Measurements from ENCODE around the gene NTSR2.
"Not testable (repeated sequence)": the region's sequence is repeated elsewhere in the genome, so short reads cannot be mapped to it uniquely, and the experiment has no call there.

The NTSR2 gene

DNA sequence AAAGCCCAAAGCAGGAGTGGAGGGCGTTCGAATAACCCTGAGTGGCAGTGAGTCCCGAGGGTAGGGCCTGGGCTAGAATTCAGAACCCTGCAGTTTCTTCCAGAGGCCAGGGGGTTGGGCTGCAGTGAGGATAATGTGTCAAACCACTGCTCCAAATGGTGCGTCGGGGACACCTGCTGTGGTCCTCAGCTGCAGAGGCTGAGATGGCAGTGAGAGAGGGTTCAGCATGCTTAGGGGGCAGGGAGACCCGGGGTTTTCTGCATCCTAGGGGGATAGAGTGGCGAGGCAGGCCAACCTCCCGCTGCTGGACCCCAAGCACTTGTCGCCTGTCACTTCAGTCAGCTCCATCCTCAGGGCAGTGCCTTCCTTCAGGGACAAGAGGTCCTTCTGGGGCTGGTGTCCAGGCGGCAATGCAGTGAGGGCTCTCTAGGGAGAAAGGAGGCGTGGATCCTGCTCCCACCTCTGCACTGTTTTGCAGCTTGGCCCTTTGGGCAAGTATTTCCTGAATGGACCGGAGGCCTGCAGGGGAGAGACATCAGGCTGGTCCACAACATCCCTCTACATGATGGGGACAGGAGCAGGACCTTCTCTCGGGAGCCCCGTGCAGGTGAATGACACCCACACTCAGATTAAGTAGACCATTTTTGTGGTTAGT lies 8.4 kb upstream of the NTSR2 start:
- no peak for DNase-seq

DNA sequence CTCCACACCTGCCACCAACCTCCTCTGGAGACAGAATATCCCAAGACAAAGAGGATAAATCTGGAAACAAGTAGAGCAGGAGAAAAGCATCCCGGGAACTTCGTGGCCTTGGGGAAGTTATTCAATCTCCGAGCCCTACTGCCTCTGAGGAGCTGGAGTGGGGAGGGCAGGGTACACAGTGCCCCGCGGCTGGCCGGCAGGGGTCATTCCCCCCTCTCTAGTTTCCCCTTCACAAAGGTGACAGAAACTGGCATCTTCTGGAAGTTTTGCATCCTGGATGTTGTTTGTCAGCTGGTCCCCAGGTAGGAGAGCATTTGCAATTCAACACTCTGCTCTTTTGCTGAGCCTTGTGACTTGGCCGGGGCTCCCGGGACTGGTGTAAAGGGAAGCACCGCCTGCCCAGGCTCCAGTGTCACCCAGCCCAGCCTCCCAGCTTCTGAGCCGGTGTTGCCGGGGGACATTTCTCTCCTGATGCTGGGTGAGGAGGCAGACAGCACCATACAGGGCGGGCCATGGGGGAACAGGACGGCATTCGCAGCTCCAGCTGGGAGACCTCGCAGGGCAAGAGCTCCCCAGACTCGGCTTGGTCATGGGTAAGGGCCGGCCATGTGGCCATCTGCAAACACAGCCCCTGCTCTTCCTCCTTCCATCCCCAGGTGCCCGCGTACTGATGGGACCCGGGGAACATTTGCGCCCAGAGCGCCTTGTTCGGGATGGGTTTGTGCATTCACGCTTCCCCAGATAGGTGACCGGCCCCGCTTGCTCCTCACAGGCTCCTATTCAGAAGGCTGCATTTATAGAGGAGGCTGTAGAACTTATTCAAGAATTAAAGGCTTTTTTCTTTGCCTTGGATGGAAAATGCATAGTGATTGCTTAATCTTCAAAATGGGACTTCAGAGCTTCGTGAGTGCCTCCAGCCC lies 7.4 kb upstream of the NTSR2 start:
- DNase-seq, result no peak

DNA sequence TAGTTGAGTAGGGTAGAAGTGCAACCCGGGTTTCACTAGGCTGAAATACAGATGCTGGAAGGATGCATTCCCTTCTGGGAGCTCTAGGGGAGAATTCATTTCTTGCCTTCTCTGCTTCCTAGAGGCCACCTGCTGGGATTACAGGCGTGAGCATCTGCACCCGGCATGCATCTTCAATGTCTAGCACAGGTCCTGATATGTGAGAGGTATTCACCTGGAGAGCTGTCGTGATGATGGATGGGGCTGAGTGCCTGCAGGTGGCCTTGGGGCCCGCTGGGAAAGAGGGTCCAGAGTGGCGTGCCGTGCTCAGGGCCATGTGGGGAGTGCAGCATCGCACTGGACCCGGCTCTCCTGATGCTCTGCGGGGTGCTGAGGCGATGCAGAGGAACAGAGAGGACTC lies 6.6 kb upstream of the NTSR2 start:
- no peak for DNase-seq

DNA sequence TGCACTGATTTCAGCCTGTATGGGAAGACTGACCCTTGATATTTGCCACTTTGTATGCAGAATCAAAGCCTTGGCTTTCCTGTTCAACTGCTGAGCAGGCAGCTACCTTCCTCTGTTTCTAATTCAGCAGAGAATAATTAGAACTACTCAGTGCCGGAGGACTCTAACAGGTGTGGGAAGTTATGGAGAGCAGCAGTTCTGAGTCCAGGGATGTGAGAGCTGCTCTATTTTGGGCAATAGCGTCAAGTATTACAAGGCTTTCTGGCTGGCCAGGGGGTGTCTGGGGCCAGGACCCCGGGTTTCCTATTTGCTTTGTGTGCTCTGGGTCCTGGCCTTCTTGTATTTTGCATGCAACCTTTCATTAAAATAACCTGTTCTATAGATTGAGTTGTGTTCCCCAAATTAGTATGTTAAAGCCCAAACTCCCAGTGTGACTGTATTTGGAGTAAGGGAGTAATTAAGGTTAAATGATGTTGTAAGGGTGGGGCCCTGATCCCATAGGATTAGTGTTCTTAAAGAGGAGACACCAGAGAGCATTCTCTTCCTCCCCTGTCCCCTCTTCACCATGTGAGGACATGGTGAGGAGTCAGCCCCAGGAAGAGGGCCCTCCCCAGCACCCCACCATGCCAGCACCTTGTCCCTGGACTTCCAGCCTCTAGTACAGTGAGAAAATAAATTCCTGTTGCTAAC lies 5.6 kb upstream of the NTSR2 start:
- DNase-seq, result no peak

DNA sequence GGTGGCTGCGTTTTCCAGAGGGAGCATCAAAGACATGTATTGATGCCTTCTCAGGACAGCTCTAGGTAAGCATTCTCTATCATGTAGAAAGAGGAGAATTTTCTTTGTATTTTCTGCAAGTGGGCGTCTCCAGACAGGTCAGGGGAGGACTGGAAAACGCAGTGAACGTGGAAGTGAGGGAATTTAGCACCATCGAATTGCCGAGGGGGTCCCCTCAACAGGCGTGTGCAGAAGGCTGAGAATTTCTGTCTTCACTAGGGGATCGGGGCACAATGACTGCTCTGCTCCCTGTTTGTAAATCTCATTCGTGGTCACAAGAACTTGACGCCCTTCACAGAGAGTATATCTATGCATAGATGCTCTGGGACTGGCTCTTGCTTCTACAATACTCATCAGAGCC lies 5.0 kb upstream of the NTSR2 start:
- no peak for DNase-seq

DNA sequence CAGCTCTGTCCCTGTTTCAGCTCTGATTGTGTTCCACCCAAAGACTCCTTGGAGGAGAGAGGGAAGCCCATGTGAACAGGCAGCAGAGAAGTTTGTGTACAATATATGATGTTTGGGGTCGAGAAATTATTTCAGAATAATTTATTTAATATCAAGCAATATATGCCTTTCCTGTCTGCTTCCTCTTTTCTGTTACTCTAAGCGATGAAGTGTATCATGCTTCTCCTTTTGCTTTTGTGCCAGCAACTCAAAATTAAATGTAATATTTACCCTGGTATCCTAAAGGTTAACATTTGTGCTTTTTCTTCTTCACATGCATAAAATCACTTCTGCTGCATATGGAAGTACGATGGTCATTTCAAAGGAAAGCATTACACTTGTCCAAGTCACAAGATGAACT lies 2.4 kb upstream of the NTSR2 start:
- no peak for DNase-seq

DNA sequence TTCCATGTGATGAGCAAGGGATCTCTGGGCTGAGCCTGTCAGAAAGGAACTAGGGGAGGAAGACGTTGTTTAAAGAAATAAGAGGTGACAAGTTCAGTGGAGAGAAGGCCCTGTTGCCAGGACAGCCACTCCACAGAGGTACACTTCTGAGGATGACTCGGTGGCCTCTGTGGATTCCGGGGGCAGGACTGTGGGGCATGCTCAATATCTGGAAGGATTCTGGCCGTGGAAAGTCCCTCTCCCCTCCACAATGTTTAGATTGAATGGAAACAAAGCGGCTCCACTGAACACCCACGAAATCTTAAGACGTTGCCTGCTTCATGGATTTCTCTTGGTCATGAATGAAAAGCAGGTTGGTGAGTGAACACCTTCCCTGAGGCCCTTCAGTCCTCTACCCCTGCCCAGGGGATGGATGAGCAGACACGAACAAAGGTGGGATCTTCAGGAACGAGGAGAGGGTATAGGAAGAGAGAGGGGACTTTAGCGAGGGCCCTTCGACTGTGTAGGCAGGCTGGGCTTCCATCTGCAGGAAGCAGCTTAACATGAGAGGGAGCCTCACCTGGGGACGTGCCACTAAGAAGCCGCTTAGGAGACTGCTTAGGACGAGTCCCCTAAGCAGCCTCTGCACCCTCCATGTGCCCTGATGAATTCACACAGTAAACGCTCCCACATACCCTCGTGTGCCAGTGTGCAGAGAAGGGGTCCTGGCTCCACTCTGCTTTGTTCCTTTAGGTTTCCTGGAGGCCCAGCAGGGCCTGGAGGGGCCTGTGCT lies 1.9 kb downstream of the NTSR2 start:
- no peak for DNase-seq

DNA sequence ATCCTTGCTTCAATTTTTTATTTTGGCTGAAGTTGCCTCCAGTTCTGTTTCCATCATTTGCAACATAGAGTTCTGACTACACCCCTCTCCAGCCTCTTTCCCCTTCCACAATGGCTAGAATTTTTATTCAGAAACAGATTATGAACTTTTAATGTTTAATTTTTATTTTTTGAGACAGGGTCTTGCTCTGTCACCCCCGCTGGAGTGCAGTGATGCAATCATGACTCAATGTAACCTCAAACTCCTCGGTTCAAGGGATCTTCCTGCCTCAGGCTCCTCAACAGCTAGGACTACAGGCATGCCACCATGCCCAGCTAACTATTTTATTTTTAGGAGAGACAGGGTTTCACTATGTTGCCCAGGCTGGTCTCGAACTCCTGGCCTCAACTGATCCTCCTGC lies 2.8 kb downstream of the NTSR2 start:
- DNase-seq, result no peak

DNA sequence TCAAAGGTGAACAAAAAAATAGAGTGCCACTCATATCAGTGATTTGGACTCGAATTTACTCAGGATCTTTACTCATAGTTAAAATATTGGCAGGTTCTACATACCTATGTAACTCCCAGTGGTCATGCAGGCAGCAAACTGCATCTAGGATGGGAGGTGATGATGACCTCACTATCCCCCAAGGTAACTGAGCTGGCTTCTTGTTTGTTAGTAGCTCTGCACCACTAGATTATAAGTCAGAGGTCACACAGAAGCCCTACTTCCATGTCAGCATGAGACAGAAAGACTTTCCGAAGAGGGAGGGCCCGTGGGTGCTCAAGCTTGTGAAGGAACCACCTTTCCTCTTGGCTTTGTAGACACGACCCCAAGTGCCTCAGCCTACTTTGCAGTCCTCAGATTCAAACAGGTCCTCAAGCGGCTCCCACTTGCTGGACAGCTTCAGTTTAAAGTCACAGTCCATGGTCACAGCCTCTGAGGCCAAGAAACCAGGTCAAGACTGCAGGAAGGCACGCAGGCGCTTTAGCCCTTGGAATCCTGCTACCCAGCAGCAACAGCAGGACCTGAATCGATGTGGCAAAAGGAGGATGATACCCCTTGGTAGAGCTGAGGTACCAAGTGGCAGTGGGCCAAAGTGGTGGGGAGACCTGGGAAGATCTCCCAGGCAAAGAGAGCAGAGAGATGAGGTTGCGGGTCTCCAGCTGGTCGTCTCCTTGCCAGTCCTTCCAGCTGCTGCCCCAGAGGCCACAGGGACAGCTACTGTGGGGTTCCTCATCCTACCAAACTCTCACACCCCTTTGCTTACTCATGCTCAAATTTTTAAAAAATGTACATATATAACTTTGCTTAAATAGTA lies 4.3 kb downstream of the NTSR2 start:
- DNase-seq, result no peak

DNA sequence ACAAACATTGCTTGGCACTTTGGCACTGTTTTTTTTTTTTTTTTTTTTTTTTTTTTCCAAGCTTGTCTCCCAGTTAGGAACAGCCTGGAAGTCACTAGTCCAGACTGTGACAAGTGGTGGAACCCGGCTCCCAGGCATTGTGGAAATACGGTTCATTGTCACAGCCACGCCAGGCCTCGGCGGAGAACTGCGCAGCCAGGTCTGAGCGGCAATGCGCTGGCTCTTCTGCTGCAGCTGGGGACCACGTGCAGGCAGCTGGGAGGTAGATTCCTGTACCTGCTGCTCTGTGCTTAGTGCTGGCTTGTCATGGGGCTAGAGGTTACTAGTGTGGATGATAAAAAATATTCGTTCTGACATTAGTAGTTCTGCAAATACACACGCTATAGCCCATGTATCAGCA lies 5.0 kb downstream of the NTSR2 start:
- no peak for DNase-seq

DNA sequence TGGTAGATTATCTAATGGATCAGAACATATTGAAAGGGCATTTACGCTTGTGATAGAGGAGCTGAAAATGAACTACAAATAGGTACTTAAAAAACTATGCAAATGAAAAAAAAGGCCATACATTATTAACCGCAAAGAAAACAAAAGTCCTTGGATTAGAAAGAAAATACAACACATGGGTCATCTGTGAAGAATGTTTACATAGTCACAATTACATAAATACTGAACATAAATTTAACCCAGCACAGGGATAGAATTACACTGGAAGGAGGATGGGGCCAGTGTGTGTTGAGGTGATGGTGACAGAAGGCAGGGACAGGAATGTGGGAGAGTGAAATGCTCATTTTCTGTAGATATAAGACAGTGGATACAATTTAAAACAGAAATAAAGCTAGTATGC lies 6.6 kb downstream of the NTSR2 start:
- DNase-seq, result no peak

DNA sequence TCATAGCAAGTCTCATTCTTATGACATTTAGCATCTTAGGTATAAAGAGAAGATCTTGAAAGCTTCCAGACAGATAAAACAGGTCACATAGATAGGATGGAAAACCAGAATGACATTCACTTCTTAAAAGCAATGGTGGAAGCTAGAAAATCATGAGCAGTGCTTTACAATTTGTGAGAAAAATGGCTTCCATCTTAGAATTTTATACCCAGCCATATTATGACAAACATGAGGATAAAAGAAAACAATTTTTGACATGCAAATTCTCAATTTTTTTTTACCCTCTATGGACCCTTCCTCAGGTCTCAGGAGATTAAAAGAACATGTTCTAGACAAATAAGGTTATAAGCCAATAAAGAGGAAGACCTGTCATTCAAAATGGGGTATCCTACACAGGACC lies 7.1 kb downstream of the NTSR2 start:
- DNase-seq, result no peak

DNA sequence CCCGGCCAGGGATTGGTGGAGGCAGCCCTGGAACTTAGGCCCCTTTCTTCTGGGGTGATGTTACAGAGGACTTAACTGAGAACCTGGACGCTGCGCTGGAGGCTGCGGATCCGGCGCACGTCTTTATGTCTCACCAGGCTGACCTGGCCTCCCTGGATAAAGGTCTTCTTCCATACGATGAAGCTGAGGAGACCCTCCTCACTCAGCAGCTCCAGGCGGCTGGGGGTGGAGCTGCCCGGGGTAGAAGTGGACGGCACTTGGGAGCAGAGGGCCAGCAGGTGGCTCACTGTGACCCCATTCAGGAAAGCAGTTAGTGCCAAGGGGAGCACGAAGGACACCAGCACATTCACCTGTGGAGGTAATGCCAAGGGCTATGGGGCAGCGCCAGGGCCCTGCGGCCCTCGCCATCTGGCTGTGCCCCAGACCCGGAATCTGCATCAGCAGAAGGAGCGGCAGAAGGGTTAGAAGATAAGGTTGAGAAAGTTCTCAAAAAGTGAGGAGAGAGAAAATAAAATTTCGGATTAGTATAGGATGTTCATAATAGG lies 8.0 kb downstream of the NTSR2 start:
- DNase-seq, result no peak

DNA sequence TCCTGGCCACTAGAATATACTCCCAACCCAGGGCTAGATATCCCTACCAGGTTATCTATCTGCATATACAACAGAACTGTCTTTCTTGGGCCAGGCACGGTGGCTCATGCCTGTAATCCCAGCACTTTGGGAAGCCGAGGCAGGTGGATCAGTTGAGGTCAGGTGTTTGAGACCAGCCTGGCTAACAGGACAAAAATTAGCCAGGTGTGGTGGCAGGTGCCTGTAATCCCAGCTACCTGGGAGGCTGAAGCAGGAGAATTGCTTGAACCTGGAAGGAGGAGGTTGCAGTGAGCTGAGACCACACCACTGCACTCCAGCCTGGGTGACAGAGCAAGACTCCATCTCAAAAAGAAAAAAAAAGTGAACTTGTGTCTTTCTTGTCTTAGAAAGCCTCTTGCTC lies 9.6 kb downstream of the NTSR2 start:
- not testable (repeated sequence) for DNase-seq

DNA sequence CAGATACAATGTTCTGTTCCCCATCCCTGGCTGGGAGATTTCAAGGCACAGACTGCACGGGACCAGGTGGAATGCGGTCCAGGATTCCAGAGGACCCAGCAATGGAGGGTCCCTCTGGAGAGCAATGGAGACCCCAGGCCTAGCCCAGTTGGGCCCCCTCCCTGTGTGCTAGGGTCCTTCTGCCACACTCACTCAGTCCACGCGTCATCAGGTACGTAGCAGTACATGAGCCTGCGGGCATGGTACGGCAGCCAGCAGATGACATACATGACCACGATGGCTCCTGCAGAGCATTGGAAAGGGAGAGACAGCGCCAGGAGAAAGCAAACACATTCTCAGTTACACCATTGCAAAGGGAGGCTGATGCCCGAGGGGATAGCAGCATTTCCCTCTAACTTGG lies 10.1 kb downstream of the NTSR2 start:
- no peak for DNase-seq

DNA sequence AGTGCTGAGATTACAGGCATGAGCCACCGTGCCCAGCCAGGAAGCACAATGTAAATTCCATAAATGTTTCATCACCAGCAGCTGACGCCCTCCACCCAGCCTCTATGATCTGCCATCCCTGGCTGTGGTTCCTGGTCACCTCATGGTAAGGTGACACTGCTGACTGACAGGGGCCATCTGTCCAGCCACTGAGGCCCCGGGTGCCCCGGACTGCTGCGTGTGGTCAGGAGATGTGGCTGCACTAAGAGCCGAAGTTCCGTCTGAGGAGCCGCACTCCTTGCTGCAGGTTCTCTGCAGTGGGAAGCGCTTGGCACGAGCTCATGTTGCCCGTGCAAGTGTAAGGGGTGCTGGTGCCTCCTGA lies 10.9 kb downstream of the NTSR2 start:
- DNase-seq, result no peak

DNA sequence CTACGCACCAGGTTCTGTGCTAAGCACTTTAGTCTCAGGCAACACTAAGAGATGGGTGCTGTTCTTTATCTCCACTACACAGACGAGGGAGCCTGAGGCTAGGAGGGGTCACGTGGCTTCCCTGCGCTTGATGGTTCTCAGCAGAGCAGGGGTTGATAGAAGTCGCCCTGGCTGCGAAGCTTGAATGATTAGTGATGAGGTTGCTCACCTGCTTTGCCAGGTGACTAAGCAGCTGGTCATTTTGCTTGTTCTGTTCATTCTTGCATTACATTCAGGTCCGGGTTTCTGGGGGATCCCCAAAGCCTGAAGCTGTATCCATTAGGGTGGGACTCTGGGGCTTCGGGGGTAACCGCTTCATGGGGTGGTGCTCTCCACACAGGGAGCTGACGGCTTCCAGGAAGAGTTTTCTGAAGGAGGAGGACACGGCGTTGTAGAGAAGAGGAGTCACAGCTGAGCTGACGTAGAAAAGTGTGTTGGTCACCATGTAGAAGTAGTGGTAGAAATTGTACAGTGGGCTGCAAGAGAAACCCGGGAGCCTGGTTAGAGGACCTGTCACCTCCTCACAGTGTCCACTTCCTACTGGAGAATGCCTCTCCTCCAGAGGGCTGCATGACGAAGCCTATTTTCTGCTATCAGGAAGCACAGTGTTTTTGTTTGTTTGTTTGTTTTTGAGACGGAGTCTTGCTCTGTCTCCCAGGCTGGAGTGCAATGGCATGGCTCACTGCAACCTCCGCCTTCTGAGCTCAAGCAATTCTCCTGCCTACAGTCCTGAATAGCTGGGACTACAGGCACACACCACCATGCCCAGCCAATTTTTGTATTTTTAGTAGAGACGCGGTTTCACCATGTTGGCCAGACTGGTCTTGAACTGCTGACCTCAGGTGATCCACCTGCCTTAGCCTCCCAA lies 11.5 kb downstream of the NTSR2 start:
- no peak for DNase-seq

DNA sequence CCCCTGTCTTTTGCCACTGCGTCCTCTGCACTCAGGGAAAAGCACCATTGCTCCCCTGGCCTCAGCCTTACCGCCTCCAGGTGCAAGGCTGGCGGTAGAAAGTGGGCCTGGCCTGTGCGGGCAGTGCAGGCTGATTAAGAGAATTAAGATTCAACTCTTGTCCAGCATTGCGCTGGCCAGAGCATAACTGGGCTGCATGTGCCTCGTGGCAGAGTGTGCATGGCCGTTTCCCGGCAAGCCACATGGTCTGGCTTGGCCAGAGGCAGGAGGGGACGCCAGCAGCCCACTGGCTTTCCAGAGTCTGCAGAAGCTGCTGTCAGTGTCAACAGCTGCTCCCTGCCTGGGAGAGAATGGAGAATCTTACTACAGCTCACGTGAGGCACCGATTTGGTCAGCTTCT lies 12.3 kb downstream of the NTSR2 start:
- no peak for DNase-seq

DNA sequence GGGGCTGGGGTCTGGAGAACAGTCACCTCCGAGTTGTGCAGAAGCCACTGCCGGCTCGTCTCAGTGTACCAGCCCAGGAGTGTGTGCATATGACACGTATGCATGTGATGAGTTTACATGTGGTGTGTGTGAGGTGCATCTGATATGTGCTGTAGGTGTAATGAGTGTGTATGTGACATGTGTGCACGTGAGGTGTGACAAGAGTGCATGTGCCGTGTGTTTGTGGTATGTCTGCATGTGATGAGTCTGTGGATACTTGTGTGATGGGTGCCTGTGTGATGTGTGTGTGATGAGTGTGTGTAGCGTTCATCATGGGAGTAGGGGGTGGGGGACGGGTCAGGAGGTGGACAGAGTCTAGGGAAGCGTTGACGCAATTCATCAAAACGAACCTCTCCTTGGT lies 12.8 kb downstream of the NTSR2 start:
- DNase-seq, result no peak

DNA sequence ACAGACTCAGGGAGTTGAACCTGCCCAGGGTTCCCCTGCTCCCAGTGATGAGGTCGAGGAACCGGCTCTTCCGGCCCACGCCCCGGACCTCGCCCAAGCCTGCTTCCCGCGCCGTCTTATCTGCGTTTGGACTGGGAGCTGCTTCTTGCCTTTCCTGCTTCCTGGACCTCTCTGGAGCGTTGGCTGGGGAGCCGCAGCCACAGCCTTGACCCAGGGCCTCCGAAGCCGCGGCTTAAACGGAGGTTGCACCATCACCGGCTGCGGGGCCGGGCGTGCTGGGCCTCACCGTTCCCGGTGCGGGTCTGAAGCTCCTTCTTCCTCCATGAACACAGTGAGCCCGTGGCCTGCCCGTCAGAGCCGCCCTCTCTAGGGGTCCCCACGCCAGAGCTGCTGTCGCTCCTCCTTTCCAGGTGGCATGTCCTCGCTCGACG lies 13.3 kb downstream of the NTSR2 start:
- no peak for DNase-seq

DNA sequence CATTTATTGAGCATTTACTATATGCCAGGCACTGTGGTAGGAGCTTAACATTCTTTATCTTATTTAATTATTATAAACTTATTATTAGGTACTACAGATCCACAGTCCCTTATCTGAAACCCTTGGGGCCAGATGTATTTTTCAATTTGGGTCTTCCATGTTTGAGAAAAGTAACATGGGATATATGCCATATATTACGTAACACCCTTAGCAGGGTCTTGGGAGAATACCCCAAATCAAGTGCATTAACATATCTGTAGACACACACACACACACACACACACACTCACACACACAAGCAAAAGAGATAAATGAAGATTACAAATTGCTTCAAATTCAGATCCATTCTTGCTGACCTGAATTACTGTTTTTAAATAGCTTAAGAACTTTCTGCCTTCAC lies 13.7 kb downstream of the NTSR2 start:
- DNase-seq, result no peak
